A673 (cell line): ENCODE data around the gene FLT1.

Source experiments
- EZH2 ChIP-seq: fragments of 200-600 bp; sonication (generic); IDR thresholded peaks from 2 replicates; pipeline ENCODE4 v1.6.1; 2017; ENCODE audit warnings: borderline replicate concordance, low read depth, mild to moderate bottlenecking, mixed read lengths, antibody characterized with exemption, low read length; ENCODE audit not compliant: poor library complexity, severe bottlenecking
- TF ChIP-seq, protein P1 (sequence below): fragments of 300-800, 200-600 bp; sonication (generic); conservative IDR thresholded peaks from 2 replicates; pipeline ENCODE4 v1.5.1; 2017; ENCODE audit warnings: low read depth, mild to moderate bottlenecking, antibody characterized with exemption, low read length, moderate library complexity, mixed read lengths

DNA sequence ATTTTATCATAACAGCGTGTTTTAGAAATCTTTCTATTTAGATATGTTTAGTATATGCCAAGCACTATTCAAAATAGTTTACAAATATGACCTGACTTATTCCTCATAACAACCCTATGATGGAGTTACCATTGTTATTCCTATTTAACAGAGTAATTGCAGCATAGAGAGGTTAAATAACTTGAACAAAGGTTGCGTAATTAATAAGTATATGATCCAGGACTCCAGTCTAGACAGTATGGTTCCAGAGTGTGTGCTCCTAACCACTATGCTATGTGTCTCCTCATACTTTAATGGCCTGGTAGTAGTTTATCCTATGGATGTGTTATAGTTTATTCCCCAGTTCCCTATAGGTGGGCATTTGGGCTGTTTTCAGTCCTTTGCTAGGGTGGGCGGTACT is 211.3 kb downstream of the FLT1 start:
- TF ChIP-seq, protein P1, sequence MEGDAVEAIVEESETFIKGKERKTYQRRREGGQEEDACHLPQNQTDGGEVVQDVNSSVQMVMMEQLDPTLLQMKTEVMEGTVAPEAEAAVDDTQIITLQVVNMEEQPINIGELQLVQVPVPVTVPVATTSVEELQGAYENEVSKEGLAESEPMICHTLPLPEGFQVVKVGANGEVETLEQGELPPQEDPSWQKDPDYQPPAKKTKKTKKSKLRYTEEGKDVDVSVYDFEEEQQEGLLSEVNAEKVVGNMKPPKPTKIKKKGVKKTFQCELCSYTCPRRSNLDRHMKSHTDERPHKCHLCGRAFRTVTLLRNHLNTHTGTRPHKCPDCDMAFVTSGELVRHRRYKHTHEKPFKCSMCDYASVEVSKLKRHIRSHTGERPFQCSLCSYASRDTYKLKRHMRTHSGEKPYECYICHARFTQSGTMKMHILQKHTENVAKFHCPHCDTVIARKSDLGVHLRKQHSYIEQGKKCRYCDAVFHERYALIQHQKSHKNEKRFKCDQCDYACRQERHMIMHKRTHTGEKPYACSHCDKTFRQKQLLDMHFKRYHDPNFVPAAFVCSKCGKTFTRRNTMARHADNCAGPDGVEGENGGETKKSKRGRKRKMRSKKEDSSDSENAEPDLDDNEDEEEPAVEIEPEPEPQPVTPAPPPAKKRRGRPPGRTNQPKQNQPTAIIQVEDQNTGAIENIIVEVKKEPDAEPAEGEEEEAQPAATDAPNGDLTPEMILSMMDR, result no peak
- no peak for TF ChIP-seq EZH2
